NCI-H2227 (cell line): ENCODE data around the gene PCARE.
A peak's percentile ranks its signal among the peaks of the same experiment; 100 is the strongest.

Experiments used
- DNase-seq: peaks from one replicate; lab custom pipeline; 2025; ENCODE audit not compliant: unreplicated experiment; lab: John Stamatoyannopoulos, UW

The PCARE gene

DNA sequence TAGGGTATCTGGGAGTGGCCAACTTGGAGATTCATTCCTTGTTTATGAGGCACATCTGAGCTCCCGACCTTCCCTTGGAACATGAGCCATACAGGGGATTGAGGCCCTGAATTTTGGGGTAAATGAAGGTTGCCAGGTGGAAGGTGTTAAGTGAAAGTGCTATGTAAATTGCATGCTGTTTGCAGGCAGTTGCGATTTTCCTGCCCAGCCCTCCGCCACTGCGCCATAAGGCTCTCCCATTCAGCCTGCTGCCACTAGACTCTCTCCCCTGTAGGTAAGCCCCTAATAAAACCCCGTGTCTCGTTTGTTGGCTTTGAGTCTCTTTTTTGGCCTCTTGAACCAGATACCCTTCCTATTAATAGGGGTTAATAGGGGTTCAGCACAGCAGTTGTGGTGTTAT lies 33.8 kb downstream of the PCARE start:
- no peak for DNase-seq

DNA sequence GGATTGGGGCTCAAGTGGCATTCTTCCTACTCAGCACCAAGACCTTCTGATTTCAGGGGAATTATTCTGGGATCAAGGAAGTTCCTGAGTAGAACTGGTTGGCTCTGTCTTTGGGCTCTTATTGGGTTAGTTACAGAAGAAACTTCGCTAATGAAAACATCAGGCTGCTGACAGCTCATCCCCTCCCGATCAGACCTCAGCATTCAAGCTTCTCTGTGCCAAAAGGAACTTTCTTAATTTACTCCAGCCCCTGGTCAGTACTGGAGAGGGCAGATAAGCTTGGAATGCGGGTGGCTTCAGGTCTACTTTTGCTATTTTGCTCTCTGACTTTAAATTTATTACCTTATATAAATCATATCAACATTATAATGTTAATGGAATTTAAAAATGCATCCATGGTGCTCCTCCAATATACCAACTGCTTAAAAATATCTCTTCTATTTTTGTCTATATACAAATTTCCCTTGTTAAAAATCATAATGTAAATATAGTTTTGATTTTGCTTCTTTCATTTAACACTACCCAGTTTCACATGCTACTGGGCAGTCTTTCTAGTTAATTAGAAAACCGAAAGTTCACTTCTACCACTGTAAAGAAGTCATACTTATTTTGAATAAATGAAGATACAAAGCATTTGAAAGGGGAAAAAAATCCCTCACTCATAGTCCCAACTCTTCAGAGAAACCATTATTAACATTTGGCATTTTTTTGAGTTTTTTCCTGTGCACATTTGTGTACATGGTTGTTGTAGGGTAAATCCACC lies 34.4 kb downstream of the PCARE start:
- DNase-seq = no peak

DNA sequence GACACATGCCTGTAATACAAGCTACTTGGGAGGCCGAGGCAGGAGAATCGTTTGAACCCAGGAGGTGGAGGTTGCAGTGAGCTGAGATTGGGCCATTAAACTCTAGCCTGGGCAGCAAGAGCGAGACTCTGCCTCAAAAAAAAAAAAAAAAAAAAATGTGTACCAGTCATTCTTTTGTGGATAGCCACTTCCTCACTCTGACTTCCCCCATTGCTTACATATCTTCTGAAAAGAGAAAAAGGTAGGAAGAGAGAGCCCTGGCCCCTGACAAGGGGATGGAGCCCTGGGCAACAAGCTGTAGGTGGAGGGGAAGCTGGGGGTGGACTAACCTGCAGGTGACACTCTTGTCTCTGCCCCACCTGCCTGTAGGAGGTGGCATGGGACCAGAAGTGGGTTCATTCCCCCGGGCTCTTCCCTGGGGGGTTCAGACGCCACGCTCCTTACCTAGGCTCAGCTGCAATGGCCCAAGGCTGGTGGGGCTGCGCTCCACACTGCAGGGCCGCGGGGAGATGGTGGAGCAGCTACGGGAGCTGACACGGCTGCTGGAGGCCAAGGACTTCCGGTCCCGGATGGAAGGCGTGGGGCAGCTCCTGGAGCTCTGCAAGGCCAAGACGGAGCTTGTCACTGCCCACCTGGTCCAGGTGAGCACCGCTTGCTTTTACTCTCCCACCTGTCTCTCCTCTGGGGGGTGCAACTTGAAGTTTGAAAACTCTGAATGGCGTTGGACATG lies 39.1 kb downstream of the PCARE start:
- DNase-seq = no peak

DNA sequence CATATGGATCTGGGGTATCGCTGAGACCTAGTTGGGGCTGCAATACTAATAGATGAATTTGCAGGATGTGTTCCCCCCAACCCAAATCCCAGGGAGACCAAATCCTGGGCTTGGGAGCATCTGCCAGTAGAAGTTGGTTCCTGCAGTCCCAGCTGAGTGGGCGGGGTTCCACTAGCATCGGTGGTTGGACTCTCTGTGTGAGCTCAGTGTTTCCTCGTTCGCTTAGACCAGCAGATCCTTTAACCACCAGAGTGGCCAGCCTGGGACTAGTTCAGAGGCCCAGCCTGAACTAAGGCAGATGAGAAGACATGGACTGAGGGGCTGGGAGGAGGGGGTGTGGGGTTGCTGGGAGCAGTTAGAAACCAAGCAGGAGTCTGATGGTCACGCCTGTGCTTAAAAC lies 40.7 kb downstream of the PCARE start:
- no peak for DNase-seq

DNA sequence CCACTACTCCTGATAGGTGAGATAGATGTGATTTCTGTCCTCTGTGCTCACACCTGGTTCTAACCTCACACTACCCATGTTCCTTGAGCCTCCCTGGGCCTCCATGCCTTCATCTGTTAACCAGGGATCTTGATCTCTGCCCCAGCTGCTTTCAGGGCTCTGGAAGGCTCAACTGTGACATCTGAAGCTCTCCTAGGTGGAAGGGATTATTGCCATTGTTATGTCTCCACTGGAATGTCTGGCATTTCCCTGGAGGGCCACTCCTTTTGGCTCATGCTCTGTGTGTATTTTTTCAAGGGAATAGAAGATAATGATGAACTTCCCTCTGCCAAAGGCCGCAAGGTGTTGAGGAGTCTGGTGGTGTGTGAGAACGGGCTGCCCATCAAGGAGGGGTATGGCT lies 41.2 kb downstream of the PCARE start:
- DNase-seq = no peak

DNA sequence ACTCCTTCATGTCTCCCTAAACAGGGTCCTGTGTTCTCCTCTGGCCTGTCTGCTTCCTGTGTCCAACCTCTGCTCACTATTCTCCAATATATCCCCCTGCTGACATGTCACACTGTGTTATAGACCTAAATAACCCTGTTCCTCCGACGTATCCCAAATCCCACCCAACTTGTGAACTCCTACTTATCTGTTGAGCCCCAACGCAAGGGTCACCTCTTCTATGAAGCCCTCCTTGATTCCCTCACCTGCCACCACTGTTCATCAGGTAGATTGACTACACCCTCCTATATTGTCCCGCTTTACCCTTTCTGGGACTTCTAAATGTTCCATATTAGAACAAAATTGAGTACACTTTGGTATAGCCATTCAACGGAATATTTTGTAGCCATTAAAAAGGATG lies 42.1 kb downstream of the PCARE start:
- no peak for DNase-seq

DNA sequence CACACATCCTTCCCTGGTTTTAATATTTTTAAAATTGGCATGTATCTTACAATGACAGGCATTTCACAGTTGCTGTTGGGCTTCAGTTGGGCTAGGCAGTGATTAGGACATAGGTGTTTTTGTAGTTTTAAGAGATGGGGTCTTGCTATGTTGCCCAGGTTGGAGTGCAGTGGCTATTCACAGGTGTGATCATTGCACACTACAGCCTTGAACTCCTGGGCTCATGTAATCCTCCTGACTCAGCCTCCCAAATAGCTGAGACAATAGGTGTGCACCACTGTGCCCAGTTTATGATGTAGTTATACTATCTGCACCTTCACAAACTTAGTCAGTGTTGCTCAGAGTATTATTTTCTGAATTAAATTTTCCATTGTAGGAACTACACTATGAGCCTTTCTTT lies 43.3 kb downstream of the PCARE start:
- no peak for DNase-seq

DNA sequence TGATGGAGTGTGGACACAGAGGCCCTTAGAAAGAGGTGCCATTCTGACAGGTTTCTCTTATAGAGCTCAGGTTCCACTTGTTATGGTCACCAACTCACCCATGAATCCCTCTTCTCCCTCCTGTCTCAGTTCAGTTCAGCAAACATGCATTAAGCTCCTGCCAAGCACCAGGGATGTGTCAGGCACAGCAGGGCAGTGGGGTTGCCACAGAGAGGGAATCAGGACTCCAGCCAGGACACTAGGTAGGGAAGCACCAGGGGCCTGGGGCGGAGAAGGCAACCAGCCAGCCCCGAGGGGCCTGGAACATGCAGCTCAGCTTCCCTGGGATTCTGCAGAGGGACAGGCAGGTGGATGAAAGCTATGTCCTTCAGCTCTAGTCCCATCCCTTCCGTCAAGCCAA lies 48.6 kb downstream of the PCARE start:
- no peak for DNase-seq

DNA sequence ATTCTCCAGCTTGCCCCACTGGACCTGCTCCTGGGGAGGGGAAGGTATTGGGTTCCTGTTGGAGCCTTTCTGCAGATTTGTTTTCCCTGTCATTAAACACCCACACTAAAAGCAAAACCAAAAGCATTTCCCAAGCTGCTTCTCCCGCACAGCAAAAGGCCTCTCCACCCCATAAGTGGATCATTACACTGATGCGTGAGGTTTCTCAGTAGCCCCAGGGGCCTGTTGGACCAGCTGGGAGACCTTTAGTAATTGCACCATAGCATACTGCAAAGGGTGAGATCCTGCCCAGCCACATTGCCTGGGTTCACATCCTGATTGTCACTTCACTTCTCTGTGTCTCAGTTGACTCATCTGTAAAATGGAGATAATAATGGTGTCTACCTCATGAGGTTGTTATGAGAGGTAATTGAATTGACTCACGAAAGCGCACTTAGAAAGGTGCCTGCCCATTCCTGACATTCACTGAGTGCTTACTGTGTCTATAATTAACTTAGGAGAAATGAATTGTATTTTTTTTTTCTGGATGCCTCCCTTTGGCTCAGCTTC lies 49.4 kb downstream of the PCARE start:
- DNase-seq = peak; percentile 68

DNA sequence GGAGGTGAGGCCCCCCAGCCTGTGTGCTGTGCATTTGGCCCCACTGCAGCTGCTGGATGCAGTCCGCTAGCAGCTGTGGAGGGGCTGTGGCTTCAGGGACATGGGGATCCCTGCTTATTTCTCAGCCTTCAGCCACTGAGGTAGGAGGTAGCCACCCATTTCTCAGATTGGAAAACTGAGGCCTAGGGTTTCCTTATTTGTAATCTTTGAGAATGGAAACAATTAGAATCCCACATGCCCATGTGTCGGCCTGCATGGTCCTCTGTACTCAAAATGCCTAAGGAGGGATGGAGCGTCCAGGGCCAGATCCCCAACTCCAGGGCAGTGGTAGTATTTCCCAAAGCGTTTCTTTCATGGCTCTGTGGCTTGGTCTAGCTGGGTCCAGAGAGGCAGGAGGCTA lies 51.1 kb downstream of the PCARE start:
- no peak for DNase-seq

DNA sequence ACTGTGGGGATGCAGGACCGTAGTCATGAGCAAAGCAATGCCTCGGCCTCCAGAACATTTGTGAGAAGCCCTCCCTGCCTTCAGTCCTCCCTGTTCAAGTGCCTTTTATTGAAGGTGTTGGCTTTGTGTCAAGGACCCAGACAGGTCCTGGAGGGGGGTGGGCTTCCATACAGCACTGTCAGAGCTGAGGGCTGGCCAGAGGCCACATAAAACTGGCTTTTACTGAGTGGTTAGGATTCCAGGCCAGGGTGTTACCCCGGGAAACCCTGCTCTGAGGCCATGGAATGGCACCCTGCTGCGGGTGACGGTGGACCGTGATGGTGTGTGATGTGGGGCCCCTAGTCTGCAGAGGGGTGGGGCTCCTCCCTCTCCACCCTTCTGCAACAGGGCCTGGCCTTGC lies 51.6 kb downstream of the PCARE start:
- DNase-seq = peak; percentile 34

DNA sequence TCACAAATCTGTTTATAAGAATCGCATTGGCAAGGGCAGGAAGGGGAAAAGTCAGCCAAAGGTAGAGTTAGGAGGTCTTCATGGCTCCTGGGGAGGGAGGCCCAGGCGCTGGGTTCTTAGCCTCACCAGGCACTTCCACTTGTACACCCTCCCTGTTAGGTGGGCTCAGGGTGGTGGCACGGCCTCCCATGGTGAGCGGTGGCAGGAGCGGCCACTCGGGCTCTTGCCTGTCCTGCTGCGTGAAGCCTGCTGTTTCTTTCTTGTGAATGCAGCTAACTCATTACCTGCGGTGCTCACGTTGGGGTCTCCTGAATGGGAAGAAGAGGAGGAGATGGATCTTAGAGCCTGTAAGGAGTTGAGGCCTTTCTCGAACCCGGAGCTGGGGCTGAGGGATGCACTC lies 52.4 kb downstream of the PCARE start:
- no peak for DNase-seq

DNA sequence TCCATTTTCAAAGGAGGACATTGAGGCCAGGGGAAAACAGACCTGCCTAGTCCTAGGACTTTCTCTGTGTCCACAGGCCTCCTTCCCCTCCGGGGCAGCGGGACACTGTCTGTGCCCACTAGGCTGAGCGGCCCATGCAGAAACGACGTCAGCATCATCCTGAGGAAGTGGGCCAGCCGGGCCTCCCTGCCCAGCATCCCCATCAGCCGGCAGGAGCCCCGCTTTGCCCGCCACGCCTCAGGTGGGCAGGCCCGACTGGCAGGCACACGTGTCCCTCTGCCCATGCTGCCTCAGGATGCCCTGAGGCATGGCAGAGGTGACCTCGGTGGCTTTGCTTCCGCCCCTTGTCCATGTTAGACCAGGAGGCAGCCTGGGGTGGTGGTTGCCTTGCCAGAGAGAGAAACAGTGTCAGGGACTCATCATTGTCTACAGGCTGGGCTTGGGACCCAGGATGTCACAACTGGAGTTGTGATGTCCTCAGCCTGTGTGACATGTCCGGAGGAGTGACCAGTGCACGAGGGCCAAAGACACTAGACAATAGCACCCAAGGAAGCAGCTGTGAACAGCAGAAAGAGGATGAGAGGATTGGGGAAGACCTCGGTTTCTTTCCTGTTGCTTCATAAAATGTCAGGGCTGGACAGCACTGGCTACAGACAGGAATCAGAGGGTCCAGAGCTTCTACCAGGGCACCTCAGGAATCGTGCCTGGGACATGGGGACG lies 56.4 kb downstream of the PCARE start:
- DNase-seq = no peak

DNA sequence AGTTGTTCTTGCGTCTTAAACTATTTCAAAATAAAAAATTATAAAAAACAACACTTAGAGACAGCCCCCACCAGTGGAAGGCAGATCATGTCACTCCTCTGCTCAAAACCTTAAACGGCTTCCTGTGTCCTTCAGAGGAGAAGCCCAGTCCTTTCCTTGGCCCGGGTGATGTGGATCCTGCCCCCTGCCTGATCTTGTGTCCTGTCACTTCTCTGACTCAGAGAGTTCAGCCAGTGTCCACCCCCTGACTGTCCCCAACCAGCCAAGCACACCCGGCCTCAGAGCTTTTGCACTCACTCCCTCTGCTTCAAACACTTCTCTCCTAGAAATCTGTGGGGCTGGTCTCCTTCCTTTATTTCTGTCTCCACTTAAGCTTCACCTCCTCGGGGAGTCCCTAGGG lies 57.8 kb downstream of the PCARE start:
- no peak for DNase-seq

DNA sequence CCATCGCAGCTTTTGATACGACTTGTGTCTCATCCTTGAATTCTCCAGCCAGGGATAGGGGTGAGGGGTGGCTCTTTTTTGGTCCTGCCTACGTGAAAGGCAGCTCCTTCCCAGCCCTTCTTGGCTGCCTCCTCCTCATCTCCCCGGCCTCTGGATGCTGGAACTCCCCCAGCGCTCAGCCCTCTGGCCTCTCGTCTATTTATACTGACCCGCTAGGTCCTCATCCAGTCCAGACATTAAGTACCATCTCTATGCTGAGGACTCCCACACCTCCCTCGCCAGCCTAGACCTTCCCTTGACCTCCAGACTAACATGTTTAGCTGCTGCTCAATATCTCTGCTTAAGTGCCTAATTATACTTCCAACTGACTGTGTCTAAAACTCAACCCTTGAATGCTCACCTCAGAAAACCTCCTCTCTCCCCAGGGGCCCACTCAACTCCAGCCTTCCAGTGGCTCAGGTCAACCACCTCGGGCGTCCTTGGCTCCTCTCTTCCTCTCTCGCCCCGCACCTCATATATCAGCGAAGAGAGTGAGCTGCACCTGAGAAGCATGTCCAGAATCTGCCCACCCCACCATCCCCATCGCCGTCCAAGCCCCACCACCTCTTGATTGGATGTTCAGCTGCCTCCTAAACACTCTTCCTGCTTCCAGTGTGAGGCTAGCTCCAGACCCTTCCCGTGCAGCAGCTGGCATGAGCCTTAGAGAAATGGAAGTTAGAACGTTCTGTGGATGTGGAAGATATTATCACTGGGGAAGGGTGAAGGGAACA lies 58.4 kb downstream of the PCARE start:
- DNase-seq = peak; percentile 84

DNA sequence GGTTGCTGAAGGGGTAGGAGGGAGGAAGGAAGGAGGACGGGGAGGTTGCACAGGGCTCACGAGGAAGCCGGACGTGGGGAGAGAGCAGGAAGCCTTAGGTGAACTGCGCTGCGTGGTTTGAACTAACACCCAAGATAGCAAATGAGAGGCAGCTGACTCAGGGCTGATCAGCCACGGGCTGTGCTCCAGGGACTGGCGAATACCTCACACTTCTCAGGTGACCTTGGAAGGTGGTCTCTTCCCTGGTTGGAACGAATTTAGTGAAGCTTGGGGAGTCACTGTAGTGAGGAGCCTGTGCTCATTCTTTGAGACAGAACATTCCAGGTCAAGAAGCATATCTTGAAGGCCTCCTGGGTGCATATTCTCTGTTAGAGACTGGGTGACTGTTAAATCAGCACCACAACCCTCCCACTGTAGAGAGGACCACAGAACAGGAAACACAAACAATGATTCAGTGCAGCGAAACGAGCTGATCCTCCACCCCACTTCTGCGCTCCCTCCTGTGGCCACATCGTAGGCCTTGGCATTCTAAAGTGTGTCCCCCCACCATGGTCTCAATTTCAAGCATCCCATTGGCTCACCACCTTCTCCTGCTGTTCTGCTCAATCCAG lies 59.4 kb downstream of the PCARE start:
- DNase-seq = no peak

DNA sequence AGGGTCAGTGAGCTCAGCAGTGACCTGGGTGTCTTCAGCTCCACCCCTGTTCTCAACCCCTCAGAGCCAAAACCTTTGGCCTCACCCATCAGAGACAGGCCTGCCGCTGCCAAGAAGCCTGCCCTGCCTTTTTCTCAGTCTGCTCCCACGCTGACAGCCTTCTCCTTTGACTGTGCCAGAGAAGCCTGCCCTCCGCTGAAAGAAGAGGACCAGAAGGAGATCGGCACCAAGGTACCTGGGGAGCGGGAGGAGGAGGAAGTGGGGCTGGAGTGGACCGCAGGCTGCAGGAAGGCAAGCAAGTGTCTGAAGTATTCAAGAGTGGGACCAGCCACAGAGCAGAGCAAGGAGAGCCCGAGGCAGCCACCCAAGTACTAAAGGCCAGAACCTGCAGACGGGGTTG lies 60.0 kb downstream of the PCARE start:
- no peak for DNase-seq

DNA sequence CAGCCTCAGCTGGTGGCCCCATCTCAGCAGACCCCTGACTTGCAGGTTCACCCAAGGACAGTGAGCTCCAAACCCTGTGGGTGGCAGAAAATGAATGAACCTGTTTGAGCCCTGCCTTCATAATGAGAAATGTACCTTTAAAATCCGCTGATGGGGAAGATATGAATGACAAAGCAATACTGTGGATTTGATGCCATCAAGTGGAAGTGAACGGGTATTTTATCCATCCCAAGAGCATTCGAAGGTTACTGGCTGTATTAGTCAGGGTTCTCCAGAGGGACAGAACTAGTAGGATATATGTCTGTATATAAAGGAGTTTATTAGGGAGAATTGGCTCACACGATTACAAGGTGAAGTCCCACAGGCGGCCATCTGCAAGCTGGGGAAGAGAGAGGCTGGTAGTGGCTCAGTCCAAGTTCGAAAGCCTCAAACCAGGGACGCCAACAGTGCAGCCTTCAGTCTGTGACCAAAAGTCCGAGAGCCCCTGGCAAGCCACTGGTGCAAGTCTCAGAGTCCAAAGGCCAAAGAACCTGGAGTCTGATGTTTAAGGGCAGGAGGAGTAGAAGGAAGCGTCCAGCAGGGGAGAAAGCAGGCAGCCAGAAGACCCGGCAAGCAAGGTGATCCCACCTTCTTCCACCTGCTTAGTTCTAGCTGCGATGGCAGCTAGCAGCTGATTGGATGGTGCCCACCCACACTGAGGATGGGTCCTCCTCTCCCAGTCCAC lies 61.1 kb downstream of the PCARE start:
- no peak for DNase-seq

DNA sequence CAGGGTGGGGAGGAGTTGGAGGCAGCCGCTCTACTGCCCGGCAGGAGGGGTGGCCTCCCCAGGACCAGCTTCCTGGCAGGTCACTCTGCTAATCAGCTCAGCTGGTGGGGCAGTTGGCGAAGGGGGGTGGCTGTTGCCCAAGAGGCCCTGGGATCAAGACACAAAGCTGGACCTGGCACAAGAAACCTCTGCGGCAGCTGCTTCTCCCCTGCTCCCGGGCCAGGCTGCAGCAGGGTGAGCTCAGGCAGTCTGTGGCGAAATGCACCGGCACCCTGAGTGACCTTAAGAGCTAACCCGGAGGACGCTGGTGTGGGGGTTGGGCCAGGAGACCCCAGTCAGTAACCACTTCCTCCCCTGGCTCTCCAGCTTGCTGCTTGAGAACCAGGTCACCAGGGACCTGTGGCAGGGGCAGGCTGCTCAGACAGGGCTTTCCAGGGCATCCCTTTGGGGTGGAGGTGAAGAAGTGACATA lies 62.1 kb downstream of the PCARE start:
- no peak for DNase-seq
